Body of pancreas (tissue), 4 donors: Measurements from ENCODE around the gene THNSL1. TPM values are rescaled to one million over a fixed set of nuclear protein-coding genes. Genes with fewer than 3 reads are reported as not detected.

Experiments used
- ATAC-seq: fragments of 150-250 bp; one replicate; pipeline ENCODE4 v1.9.1; 2016
- DNase-seq, 4 donors: peaks; one replicate each; pipeline ENCODE4 v3.0.0-alpha.2; 2019
- H3K27ac ChIP-seq, 4 donors: fragments of 200-600 bp; sonication (generic); 1 replicate in 3 of 4; 2 replicates in 1 of 4; pipeline versions ENCODE4 v1.5.1 to v1.6.1; 2016 to 2019; ENCODE audit warnings: mild to moderate bottlenecking in 1 of 4, mixed read lengths in 1 of 4, moderate library complexity in 1 of 4
- H3K27me3 ChIP-seq, 2 donors: fragments of 200-600 bp; sonication (generic); one replicate each; pipeline ENCODE4 v1.6.0; 2016; ENCODE audit warnings: mild to moderate bottlenecking in 1 of 2
- H3K36me3 ChIP-seq, 2 donors: fragments of 200-600 bp; sonication (generic); replicated peaks in 1 of 2; 2 replicates each; pipeline ENCODE4 v1.5.1; 2016; ENCODE audit warnings: low read depth in 2 of 2; ENCODE audit not compliant: insufficient read depth in 1 of 2
- H3K4me1 ChIP-seq: fragments of 200-600 bp; sonication (generic); one replicate; pipeline ENCODE4 v1.6.0; 2016
- H3K4me3 ChIP-seq, 2 donors: fragments of 200-600 bp; sonication (generic); 1 replicate in 1 of 2; 2 replicates in 1 of 2; pipeline ENCODE4 v1.5.1; 2016 to 2019
- H3K9me3 ChIP-seq, 3 donors: fragments of 200-600 bp; sonication (generic); 1 replicate in 2 of 3; 2 replicates in 1 of 3; pipeline ENCODE4 v1.5.1; 2016
- POLR2A ChIP-seq, 3 donors: fragments of 450-650 bp; IDR thresholded peaks; one replicate each; pipeline ENCODE4 v1.6.1; 2016; ENCODE audit warnings: antibody characterized with exemption in 3 of 3, mild to moderate bottlenecking in 2 of 3
- WGBS, 2 donors: methylation state at CpG; one replicate each; pipeline ENCODE4 v1.1.5; 2017; 5-methylcytosine and 5-hydroxymethylcytosine counted together
- intact Hi-C: fragments of 100-400 bp; cut with DNase I; formaldehyde crosslinking; loops from one replicate; pipeline ENCODE4 v1.15.1; 2023
- total RNA-seq, 2 donors: library from RNA; depleted of rRNA; stranded (reverse); fragments of >200 nt; gene quantifications; one replicate each; pipeline ENCODE4 v1.1.0, GENCODE V29; 2016
- TF ChIP-seq, protein P1 (sequence below), 7 experiments: fragments of 450-650 bp in 4 of 7; fragments of 200-600 bp in 3 of 7; sonication (generic) in 3 of 7; IDR thresholded peaks; one replicate each; pipeline ENCODE4 v1.5.1; 2016 to 2019; ENCODE audit warnings: antibody characterized with exemption in 7 of 7

Gene THNSL1
- total RNA-seq, 2 donors from 2014 or later = under 0.01 to 4.9 TPM

DNA sequence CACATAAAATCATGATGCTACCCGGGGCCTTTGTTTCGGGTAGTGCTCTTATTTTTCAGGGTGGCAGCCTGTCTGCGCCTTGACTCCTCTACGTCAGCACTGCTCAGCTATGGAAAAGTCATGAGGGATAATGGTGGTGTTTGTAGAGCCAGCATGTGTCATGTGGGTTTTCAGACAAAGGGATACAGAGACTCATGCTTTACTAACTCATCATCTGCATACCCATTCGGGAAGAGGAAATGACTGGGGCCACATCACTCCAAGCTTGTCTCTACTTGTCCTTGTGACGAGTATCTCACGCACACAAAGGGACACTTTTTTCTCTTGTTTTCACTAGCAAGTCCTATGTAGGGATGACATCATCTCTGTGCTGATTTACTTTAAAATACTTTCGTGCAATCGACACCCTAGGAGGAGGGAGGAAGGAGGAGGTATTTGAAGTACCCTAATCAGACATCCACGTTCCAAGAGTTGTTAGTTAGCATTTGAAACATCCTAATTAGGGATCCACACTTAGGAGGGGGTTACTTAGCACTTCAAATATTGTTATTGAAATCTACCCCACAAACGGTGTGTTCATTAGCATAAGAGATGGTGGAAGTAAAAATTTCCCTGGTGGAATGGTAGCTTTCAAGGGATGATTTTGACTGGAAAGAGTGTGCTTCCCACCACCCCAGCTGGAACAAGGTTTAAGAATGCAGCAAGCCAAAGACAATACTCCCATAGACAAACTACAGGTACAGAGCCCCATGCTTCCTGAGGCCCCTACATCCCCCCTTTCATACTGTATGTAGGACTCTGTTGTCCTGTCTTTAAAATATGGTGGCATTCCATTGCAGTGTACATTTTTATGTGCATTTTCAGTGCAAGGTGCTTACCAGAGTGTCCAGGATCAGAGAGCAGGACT is 52.0 kb downstream of the THNSL1 start:
- no peak overlapping the region for H3K4me3 ChIP-seq
- H3K27me3 ChIP-seq = no peaks in the 10 kb centered on the region
- no peaks in the 10 kb centered on the region for H3K4me1 ChIP-seq
- WGBS, 2 donors = 67 to 72% methylated on average over 11 of the region's 11 CpGs
- H3K27ac ChIP-seq = no peak overlapping the region
- intact Hi-C loops = no loop called here
- no peaks in the 10 kb centered on the region for H3K36me3 ChIP-seq
- ATAC-seq (no peak), DNase-seq (no peak)
- H3K9me3 ChIP-seq = no peaks in the 10 kb centered on the region
- TF ChIP-seq, protein P1, sequence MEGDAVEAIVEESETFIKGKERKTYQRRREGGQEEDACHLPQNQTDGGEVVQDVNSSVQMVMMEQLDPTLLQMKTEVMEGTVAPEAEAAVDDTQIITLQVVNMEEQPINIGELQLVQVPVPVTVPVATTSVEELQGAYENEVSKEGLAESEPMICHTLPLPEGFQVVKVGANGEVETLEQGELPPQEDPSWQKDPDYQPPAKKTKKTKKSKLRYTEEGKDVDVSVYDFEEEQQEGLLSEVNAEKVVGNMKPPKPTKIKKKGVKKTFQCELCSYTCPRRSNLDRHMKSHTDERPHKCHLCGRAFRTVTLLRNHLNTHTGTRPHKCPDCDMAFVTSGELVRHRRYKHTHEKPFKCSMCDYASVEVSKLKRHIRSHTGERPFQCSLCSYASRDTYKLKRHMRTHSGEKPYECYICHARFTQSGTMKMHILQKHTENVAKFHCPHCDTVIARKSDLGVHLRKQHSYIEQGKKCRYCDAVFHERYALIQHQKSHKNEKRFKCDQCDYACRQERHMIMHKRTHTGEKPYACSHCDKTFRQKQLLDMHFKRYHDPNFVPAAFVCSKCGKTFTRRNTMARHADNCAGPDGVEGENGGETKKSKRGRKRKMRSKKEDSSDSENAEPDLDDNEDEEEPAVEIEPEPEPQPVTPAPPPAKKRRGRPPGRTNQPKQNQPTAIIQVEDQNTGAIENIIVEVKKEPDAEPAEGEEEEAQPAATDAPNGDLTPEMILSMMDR (IDR thresholded peaks at IDR 0.05) = no peak
- TF ChIP-seq POLR2A (IDR thresholded peaks at IDR 0.05) = no peak

DNA sequence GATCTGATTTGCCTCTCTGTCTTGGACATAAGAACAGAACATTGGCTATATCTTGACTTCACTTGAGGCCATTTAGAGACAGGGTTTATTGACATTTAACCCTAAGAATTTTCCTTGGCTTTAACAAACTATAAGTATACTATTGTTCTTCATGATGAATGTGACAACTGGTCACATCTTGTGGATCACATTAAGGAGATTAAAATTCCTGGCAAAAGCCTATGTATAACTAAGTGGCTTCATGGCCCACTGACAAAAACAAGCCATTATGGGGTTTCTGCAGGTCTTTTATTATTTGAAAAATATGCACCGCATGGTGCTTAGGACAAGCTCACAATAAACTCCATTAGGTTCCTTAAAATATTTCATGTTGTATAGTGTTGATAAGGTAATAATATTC is 54.8 kb downstream of the THNSL1 start:
- intact Hi-C loops = no loop called here
- no peak for TF ChIP-seq POLR2A (IDR thresholded peaks at IDR 0.05)
- TF ChIP-seq, protein P1 (IDR thresholded peaks at IDR 0.05) = no peak
- DNase-seq = no peak
- no peaks in the 10 kb centered on the region for H3K27me3 ChIP-seq
- no peaks in the 10 kb centered on the region for H3K9me3 ChIP-seq
- no peak for ATAC-seq
- H3K36me3 ChIP-seq = no peaks in the 10 kb centered on the region
- no peak overlapping the region for H3K4me3 ChIP-seq
- no peaks in the 10 kb centered on the region for H3K4me1 ChIP-seq
- H3K27ac ChIP-seq = no peak overlapping the region
- WGBS, 2 donors = 87 to 100% methylated on average over 1 of the region's 1 CpG

- Histone ChIP-seq H3K4me3 (no peak overlapping the region), H3K36me3 (no peaks in the 10 kb centered on the region), H3K27ac (no peak overlapping the region), H3K27me3 (no peaks in the 10 kb centered on the region), H3K4me1 (no peaks in the 10 kb centered on the region), H3K9me3 (no peaks in the 10 kb centered on the region)
- 28 to 39% methylated on average over 2 of the region's 2 CpGs for WGBS, 2 donors
- TF ChIP-seq, protein P1 (IDR thresholded peaks at IDR 0.05) = no peak
- no peak for TF ChIP-seq POLR2A (IDR thresholded peaks at IDR 0.05)
- ATAC-seq = no peak
- no peak for DNase-seq
- intact Hi-C loops = no loop called here
These were observed 56.4 kb downstream of the THNSL1 start for GRCh38 chr10:25072786-25073185.

DNA sequence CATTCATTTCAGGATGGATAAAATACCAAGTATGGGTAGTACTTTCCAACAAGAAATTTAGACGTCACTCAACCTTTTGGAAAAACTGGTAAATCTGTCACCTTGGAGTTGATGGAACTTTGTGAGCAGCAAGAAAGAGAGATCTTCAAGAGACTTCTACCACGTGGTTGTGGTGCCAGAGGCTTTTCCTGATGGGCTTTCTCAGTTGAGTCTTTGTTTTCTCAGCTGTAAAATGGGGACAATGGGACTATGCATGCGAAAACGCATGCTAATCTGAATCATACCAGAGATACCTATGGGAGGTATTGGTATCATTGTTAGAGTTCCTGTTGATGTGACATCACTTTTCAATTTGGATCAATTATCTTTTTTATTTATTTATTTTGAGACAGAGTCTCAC is 59.4 kb downstream of the THNSL1 start:
- H3K27me3 ChIP-seq = no peaks in the 10 kb centered on the region
- no peaks in the 10 kb centered on the region for H3K36me3 ChIP-seq
- TF ChIP-seq, protein P1 (IDR thresholded peaks at IDR 0.05) = no peak
- TF ChIP-seq POLR2A (IDR thresholded peaks at IDR 0.05) = no peak
- WGBS, 2 donors = 91 to 92% methylated on average over 4 of the region's 4 CpGs
- intact Hi-C loops = no loop called here
- H3K9me3 ChIP-seq = no peaks in the 10 kb centered on the region
- DNase-seq (no peak), ATAC-seq (no peak)
- no peak overlapping the region for H3K4me3 ChIP-seq
- H3K4me1 ChIP-seq = peaks cover 25% of the 10 kb centered on the region
- H3K27ac ChIP-seq = no peak overlapping the region

Other genes starting within 250 kb of the THNSL1 start
- 10 to 100 TPM in 1 of 2 donors, 1 to 10 TPM in 1; 6.5 to 14.2 TPM for gene PRTFDC1, start 64.0 kb upstream of the THNSL1 start, total RNA-seq
- not detected for gene ENKUR, start 454 bp upstream of the THNSL1 start, total RNA-seq
- gene GPR158, start 158.4 kb downstream of the THNSL1 start, total RNA-seq = under 1 TPM in 1 of 2 donors, not detected in 1; 0.52 TPM